HG03432 (cell line): ENCODE results near the gene OSTN.
A peak's percentile ranks its signal among the peaks of the same experiment; 100 is the strongest.

Source experiments
- ATAC-seq: cut with Tn5 transposase; IDR thresholded peaks from one replicate; pipeline ENCODE4 v1.9.1; 2021; ENCODE audit warnings: mild to moderate bottlenecking, moderate library complexity; ENCODE audit not compliant: unreplicated experiment

OSTN gene

GRCh38 chr3:191234216-191234615, 35.2 kb downstream of the OSTN start:
- ATAC-seq = no peak

GRCh38 chr3:191235331-191236314, 36.6 kb downstream of the OSTN start:
- peak; percentile 99 for ATAC-seq

DNA sequence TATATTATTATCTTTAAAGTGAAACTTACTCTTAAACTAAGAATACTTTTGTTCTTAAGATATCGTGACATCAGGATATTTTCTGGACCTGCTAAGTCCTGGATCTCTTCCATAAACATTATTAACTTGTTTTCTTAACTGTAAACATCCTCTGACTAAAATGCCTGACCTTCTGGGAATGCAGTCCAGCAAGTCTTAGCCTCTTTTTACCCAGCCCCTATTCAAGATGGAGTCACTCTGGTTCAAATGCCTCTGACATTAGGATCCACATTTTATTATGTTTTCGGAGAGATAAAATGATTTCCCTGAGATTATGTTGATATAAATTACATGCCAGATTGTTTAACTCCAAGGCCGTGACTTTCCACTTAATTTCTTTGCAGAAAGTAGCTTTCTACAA, 37.6 kb downstream of the OSTN start:
- ATAC-seq = no peak

DNA sequence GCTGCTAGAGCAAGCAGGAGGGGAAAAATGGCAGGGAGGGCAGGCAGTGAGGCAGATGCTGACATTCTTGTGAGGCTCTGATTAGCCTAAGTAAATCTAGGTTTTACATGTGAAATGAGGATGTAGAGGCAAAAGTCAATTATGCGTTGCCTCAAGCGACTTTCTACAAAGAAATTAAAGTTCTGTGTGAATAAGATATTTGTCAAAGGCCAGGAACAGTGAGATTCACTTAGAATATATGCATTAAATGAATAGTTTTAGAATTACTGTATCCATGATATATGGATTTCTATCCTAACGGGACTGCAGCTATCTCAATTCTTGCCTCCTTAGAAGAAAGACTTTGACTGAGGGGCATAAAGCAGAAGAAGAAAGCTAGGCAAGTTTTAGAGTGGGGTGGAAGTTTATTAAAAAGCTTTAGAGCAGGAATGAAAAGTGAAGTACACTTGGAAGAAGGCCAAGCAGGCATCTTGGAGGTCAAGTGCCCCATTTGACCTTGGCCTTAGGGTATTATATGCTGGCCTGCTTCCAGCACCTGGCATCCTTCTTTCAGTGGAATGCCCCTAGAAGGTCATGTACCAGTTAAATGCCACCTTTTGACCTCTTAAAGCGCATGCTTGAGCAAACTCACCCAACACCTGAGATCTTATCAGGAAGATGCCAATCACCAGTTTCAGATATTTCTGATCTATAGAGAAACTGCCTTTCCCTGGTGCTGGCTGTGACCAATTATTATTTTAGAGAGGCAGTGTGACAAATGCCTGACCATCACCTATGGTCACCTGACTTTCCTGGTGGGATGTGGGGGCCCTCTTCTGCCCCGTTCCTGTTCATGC, 38.2 kb downstream of the OSTN start:
- no peak for ATAC-seq

DNA sequence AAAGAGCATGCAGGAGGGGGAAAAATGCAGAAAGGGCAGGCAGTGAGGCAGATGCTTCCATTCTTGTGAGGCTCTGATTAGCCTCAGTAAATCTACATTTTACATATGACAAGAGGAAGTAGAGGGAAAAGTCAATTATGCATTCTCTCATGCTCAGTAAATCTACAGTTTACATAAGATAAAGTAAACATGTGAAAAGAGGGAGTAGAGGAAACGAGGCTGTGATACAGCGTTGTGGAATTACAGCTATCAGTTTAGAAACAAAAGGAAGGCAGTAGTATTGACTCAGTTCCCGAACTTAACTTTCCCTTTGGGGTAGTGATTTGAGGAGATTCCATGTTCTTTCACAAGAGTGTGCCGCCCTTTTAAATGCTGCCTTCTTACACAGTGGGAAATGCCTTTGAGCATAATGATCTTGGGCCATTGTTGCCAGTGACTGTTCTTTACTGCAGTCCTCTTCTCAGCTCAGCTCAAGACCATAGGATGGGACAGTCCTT, 39.3 kb downstream of the OSTN start:
- ATAC-seq = no peak

DNA sequence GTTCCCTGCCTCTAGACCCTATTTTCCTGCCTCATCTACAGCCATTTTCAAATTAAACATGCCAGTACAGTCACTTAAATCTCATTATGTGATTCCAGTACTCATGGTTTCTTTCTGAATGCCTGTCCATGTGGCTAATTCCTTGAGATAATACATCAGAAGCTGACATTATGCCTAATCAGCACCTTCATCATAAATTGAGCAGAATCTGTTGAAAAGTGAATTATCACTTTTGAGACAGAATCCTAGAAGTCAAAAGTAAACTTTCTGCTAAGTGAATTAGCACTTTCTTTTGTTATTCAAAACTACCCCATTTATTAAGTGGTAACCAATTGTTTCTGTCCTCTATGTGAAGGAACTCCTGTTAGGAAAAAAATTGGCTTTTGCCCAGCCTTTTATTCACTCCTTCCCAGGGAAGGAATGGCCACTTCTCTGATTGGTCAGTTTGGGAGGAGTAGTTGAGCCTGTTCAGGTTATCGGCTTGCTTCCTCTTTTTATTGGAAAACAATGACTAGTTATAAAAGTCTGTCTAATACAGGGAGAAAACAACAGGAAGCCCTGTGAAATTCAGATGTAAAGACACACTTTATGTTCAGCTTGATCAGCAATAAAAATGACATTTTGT, 40.5 kb downstream of the OSTN start:
- no peak for ATAC-seq

- ATAC-seq = no peak
Measured at GRCh38 chr3:191240486-191240885, 41.4 kb downstream of the OSTN start.

GRCh38 chr3:191244242-191244867, 45.3 kb downstream of the OSTN start:
- ATAC-seq = peak; percentile 47

DNA sequence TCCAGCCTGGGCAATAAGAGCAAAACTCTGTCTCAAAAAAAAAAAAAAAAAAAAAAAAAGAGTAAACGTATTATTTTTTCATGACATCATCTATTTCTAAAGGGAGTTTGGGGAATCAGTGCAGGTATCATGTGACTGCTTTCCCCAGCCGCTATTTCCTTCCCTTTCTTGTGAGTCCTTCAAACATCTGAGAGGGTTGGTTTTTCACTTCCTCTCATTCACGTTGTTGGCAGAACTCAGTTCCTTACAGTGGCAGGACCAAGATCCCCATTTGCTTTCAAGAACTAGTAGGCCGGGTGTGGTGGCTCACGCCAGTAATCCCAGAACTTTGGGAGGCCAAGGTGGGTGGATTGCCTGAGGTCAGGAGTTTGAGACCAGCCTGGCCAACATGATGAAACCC, 47.0 kb downstream of the OSTN start:
- ATAC-seq = peak; percentile 74

DNA sequence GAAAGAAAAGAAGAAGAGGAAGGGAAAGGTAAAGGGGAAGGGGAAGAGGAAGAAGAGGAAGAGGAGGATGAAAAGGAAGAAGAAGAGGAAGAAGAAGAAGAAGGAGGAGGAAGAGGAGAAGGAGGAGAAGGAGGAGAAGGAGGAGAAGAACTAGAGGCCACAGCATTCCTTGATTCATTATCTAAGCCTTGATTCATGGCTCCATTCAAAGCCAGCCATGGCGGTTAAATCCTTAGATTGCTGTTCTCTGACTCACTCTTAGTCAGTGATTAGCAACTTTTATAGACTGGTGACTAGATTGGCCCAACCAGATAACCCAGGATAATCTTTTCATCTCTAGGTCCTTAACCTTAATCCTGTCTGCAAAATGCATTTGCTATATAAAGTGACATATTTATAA, 47.6 kb downstream of the OSTN start:
- ATAC-seq = no peak

GRCh38 chr3:191253089-191253799, 54.2 kb downstream of the OSTN start:
- peak; percentile 52 for ATAC-seq

GRCh38 chr3:191254098-191254873, 55.2 kb downstream of the OSTN start:
- no peak for ATAC-seq

GRCh38 chr3:191255156-191255555, 56.1 kb downstream of the OSTN start:
- ATAC-seq = no peak

GRCh38 chr3:191256405-191256804, 57.4 kb downstream of the OSTN start:
- no peak for ATAC-seq

DNA sequence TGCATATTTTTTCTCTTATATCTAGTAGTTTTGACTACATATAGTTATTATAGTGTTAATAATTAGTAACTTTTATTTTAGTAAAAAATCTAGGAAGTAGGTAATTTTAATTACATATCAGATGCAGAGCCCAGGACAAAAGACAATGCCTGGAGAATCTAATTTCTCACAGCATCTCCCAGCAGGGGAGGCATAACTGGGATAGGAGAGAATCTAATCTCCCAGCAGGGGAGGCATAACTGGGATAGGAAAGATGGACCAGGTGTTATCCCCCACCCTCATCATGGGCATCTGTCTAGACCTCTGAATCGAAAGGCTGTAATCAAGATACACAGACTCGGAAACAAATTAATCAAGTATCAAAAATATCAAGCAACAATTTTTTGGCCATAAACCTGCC, 58.2 kb downstream of the OSTN start:
- ATAC-seq = no peak

- no peak for ATAC-seq
Measured at GRCh38 chr3:191259486-191259885, 60.4 kb downstream of the OSTN start.

- no peak for ATAC-seq
Measured at GRCh38 chr3:191260431-191261303, 61.6 kb downstream of the OSTN start.

- ATAC-seq = no peak
Measured at GRCh38 chr3:191261304-191261638, 62.2 kb downstream of the OSTN start.
